A549 treated with Hydrocortisone at 1 μM for 4 hours (cell line): ENCODE measurements around the gene TRAF7. TPM values are rescaled to one million over a fixed set of nuclear protein-coding genes. Genes with fewer than 3 reads are reported as not detected.

Experiments
- total RNA-seq: library from RNA; stranded (reverse); fragments of 200-300 nt; extraction: Qiagen RNA extraction; gene quantifications from 5 replicates; pipeline ENCODE4 v1.2.3, GENCODE V29; 2022

The TRAF7 gene
- total RNA-seq = 43.6 to 52.2 TPM (median 48.9 TPM) in 5 replicates

GRCh38 chr16:2155091-2155950 is at the start of gene TRAF7:
Gene TRAF7, plus strand, starts transcription at chr16:2155782. Its CDS starts 8,139 bp downstream, at chr16:2163921.

GRCh38 chr16:2135770-2136490 is 19.7 kb upstream of the TRAF7 start, which contains the start of gene PKD1:
Gene PKD1, minus strand, starts transcription at chr16:2135898. Its CDS starts 209 bp downstream, at chr16:2135689.

GRCh38 chr16:2147981-2148671 is 7.5 kb upstream of the TRAF7 start, which contains the start of gene RAB26:
Gene RAB26, plus strand, starts transcription at chr16:2148625. Its CDS starts 159 bp downstream, at chr16:2148784.

GRCh38 chr16:2196162-2196980 is 40.8 kb downstream of the TRAF7 start, which contains the start of gene CASKIN1:
Gene CASKIN1, minus strand, starts transcription at chr16:2196605. Its CDS starts 173 bp downstream, at chr16:2196432.

GRCh38 chr16:2205104-2205966 is 49.8 kb downstream of the TRAF7 start, which contains the start of gene MLST8:
Gene MLST8, plus strand, starts transcription at chr16:2205454. Its CDS starts 632 bp downstream, at chr16:2206086.

GRCh38 chr16:2210386-2211365 is 55.1 kb downstream of the TRAF7 start, which contains the start of gene BRICD5:
Gene BRICD5, minus strand, starts transcription at chr16:2210863. Its CDS starts 30 bp downstream, at chr16:2210833.

GRCh38 chr16:2214719-2214968 is 59.1 kb downstream of the TRAF7 start, which contains the start of gene PGP:
Gene PGP, minus strand, starts transcription at chr16:2214840. Its CDS starts 63 bp downstream, at chr16:2214777.

GRCh38 chr16:2223221-2223941 is 67.8 kb downstream of the TRAF7 start, which contains the start of gene E4F1:
Gene E4F1, plus strand, starts transcription at chr16:2223591. Its CDS starts 23 bp downstream, at chr16:2223614.

Other genes starting within 250 kb of the TRAF7 start
- 0.83 to 2.1 TPM (median 1.8 TPM) in 5 replicates for gene HS3ST6, start 237.4 kb upstream of the TRAF7 start, total RNA-seq
- 33.7 to 43.6 TPM (median 40.0 TPM) in 5 replicates for gene MSRB1, start 212.6 kb upstream of the TRAF7 start, total RNA-seq
- 0.10 TPM in 1 of 5 replicates, not detected in the others for gene RPL3L, start 201.1 kb upstream of the TRAF7 start, total RNA-seq
- 245 to 283 TPM (median 249 TPM) in 5 replicates for gene NDUFB10, start 196.2 kb upstream of the TRAF7 start, total RNA-seq
- 3,439 to 5,329 TPM (median 5,152 TPM) in 5 replicates for gene RPS2, start 191.0 kb upstream of the TRAF7 start, total RNA-seq
- gene RNF151, start 188.9 kb upstream of the TRAF7 start, total RNA-seq = 0.14 TPM in 1 of 5 replicates, not detected in the others
- gene TBL3, start 183.7 kb upstream of the TRAF7 start, total RNA-seq = 32.4 to 40.8 TPM (median 37.5 TPM) in 5 replicates
- gene NOXO1, start 174.3 kb upstream of the TRAF7 start, total RNA-seq = 0.17 to 0.29 TPM (median 0.20 TPM) in 5 replicates
- 25.6 to 46.4 TPM (median 39.9 TPM) in 5 replicates for gene GFER, start 171.6 kb upstream of the TRAF7 start, total RNA-seq
- 5.7 to 8.9 TPM (median 7.9 TPM) in 5 replicates for gene SYNGR3, start 165.8 kb upstream of the TRAF7 start, total RNA-seq
- gene ZNF598, start 146.0 kb upstream of the TRAF7 start, total RNA-seq = 53.2 to 59.8 TPM (median 55.6 TPM) in 5 replicates
- 0.40 to 1.3 TPM (median 0.85 TPM) in 5 replicates for gene NPW, start 136.0 kb upstream of the TRAF7 start, total RNA-seq
- gene NHERF2, start 128.9 kb upstream of the TRAF7 start, total RNA-seq = 49.8 to 63.3 TPM (median 62.7 TPM) in 5 replicates
- 37.0 to 48.3 TPM (median 45.0 TPM) in 5 replicates for gene NTHL1, start 107.9 kb upstream of the TRAF7 start, total RNA-seq
- gene TSC2, start 107.8 kb upstream of the TRAF7 start, total RNA-seq = 33.2 to 41.6 TPM (median 39.4 TPM) in 5 replicates
- gene PKD1, start 19.9 kb upstream of the TRAF7 start, total RNA-seq = 42.8 to 51.1 TPM (median 46.6 TPM) in 5 replicates
- gene RAB26, start 7.2 kb upstream of the TRAF7 start, total RNA-seq = 2.5 to 4.5 TPM (median 3.5 TPM) in 5 replicates
- 0.36 to 1.3 TPM (median 0.64 TPM) in 5 replicates for gene CASKIN1, start 40.8 kb downstream of the TRAF7 start, total RNA-seq
- gene MLST8, start 49.7 kb downstream of the TRAF7 start, total RNA-seq = 40.9 to 53.8 TPM (median 47.3 TPM) in 5 replicates
- gene BRICD5, start 55.1 kb downstream of the TRAF7 start, total RNA-seq = 3.7 to 4.9 TPM (median 4.6 TPM) in 5 replicates
- 14.8 to 33.1 TPM (median 32.4 TPM) in 5 replicates for gene PGP, start 59.1 kb downstream of the TRAF7 start, total RNA-seq
- gene E4F1, start 67.8 kb downstream of the TRAF7 start, total RNA-seq = 19.8 to 26.0 TPM (median 22.9 TPM) in 5 replicates
- gene DNASE1L2, start 80.7 kb downstream of the TRAF7 start, total RNA-seq = 0.48 to 1.4 TPM (median 1.2 TPM) in 5 replicates
- 48.0 to 92.1 TPM (median 87.9 TPM) in 5 replicates for gene ECI1, start 95.8 kb downstream of the TRAF7 start, total RNA-seq
- gene RNPS1, start 112.3 kb downstream of the TRAF7 start, total RNA-seq = 251 to 287 TPM (median 263 TPM) in 5 replicates
- 15.5 to 21.7 TPM (median 21.3 TPM) in 5 replicates for gene ABCA3, start 184.9 kb downstream of the TRAF7 start, total RNA-seq